Cardiac muscle cell (in vitro differentiated cells and primary cell): ENCODE measurements around the gene ZNF816. TPM values are rescaled to one million over a fixed set of nuclear protein-coding genes. Genes with fewer than 3 reads are reported as not detected.

Source experiments
- DNase-seq, 2 donors: peaks; one replicate each; pipeline versions ENCODE4 v3.0.0 to v3.0.0-alpha.2; 2010 to 2017; ENCODE audit warnings: low read depth in 1 of 2, low spot score in 1 of 2
- H3K27ac ChIP-seq: fragments of 200-600 bp; sonication (generic); 2 replicates; pipeline ENCODE4 v1.5.1; 2016
- H3K27me3 ChIP-seq: fragments of 200-600 bp; sonication (generic); 2 replicates; pipeline ENCODE4 v1.6.0; 2016; ENCODE audit warnings: control low read depth
- H3K36me3 ChIP-seq: fragments of 200-600 bp; sonication (generic); 2 replicates; pipeline ENCODE4 v1.5.1; 2016; ENCODE audit warnings: control low read depth
- H3K4me1 ChIP-seq: fragments of 200-600 bp; sonication (generic); 2 replicates; pipeline ENCODE4 v1.8.1; 2017; ENCODE audit warnings: low read depth, mild to moderate bottlenecking, mixed run types
- H3K4me3 ChIP-seq: fragments of 200-600 bp; sonication (generic); 2 replicates; pipeline ENCODE4 v1.5.1; 2016; ENCODE audit warnings: mild to moderate bottlenecking
- H3K9me3 ChIP-seq: fragments of 200-600 bp; sonication (generic); 2 replicates; pipeline ENCODE4 v1.5.1; 2017; ENCODE audit warnings: low read depth, mild to moderate bottlenecking, control low read depth
- polyA plus RNA-seq: library from polyadenylated mRNA; unstranded; fragments of >200 nt; fragmentation: Nextera tagmentation; extraction: Ambion mirVana; gene quantifications from 2 replicates; pipeline ENCODE4 v1.2.1, GENCODE V29; 2016
- total RNA-seq: library from RNA; depleted of rRNA; stranded (reverse); fragments of >200 nt; gene quantifications from 2 replicates; pipeline ENCODE4 v1.2.3, GENCODE V29; 2016
- TF ChIP-seq, protein P1 (sequence below): IDR thresholded peaks from 2 replicates; pipeline ENCODE4 v1.5.1; 2012; ENCODE audit warnings: low read depth, mild to moderate bottlenecking, low read length

Gene ZNF816
- total and polyA plus RNA-seq, 2 experiments from 2014 or later = 7.0 to 11.7 TPM

- no peak overlapping the region for H3K4me3 ChIP-seq
Observed at GRCh38 chr19:52959613-52960295, 2.9 kb downstream of the ZNF816 start.

DNA sequence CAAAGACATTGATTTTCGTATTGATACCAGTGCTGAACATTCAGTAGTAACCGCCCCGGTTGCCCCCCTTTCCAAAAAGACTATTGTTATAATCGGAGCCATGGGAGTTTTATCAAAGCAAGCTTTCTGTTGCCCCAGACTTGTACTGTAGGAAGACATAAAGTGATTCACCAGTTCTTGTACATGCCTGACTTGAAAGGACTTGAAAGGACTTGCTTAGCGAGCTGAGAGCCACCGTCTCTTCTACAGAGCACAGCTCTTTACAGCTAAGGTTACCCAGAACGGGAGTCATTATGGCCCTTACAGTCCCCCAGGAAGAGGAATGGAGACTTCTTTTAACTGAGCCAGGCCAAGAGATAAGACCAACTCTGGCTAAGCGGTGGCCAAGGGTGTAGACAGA lies 5.1 kb downstream of the ZNF816 start:
- DNase-seq = no peak
- TF ChIP-seq, protein P1, sequence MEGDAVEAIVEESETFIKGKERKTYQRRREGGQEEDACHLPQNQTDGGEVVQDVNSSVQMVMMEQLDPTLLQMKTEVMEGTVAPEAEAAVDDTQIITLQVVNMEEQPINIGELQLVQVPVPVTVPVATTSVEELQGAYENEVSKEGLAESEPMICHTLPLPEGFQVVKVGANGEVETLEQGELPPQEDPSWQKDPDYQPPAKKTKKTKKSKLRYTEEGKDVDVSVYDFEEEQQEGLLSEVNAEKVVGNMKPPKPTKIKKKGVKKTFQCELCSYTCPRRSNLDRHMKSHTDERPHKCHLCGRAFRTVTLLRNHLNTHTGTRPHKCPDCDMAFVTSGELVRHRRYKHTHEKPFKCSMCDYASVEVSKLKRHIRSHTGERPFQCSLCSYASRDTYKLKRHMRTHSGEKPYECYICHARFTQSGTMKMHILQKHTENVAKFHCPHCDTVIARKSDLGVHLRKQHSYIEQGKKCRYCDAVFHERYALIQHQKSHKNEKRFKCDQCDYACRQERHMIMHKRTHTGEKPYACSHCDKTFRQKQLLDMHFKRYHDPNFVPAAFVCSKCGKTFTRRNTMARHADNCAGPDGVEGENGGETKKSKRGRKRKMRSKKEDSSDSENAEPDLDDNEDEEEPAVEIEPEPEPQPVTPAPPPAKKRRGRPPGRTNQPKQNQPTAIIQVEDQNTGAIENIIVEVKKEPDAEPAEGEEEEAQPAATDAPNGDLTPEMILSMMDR = no peak
- H3K27me3 ChIP-seq = no peaks in the 10 kb centered on the region
- no peaks in the 10 kb centered on the region for H3K9me3 ChIP-seq
- peaks cover 13% of the 10 kb centered on the region for H3K36me3 ChIP-seq
- no peaks in the 10 kb centered on the region for H3K4me1 ChIP-seq
- H3K4me3 ChIP-seq = no peak overlapping the region
- no peak overlapping the region for H3K27ac ChIP-seq

More at GRCh38 chr19:52959613-52960295, 2.9 kb downstream of the ZNF816 start:
- H3K4me1 ChIP-seq = no peaks in the 10 kb centered on the region
- H3K27me3 ChIP-seq = no peaks in the 10 kb centered on the region
- H3K9me3 ChIP-seq = no peaks in the 10 kb centered on the region
- TF ChIP-seq, protein P1 = no peak
- H3K36me3 ChIP-seq = peaks cover 8% of the 10 kb centered on the region
- no peak overlapping the region for H3K27ac ChIP-seq
- no peak for DNase-seq

GRCh38 chr19:52956917-52957316 lies 5.8 kb downstream of the ZNF816 start:
- no peaks in the 10 kb centered on the region for H3K4me1 ChIP-seq
- TF ChIP-seq, protein P1 = no peak
- H3K27ac ChIP-seq = no peak overlapping the region
- no peaks in the 10 kb centered on the region for H3K9me3 ChIP-seq
- peaks cover 17% of the 10 kb centered on the region for H3K36me3 ChIP-seq
- no peaks in the 10 kb centered on the region for H3K27me3 ChIP-seq
- H3K4me3 ChIP-seq = no peak overlapping the region
- no peak for DNase-seq

DNA sequence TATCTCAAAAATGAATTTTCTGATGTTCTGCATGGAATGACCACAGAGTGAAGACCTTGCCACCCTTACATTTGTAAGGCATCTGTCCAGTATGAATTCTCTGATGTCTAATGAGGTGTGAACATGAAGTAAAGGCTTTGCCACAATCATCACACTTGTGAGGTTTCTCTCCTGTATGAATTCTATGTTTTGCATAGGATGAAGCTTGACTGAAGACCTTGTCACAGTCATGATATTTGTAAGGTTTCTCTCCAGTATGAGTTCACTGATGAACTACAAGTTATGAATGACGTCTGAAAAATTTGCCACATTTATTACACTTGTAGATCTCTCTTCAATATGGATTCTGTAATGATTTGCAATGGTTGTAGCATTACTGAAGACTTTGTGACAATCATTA lies 13.3 kb downstream of the ZNF816 start:
- H3K27me3 ChIP-seq = no peaks in the 10 kb centered on the region
- H3K4me1 ChIP-seq = no peaks in the 10 kb centered on the region
- peaks cover 26% of the 10 kb centered on the region for H3K36me3 ChIP-seq
- no peak overlapping the region for H3K27ac ChIP-seq
- no peak overlapping the region for H3K4me3 ChIP-seq
- H3K9me3 ChIP-seq = no peaks in the 10 kb centered on the region
- TF ChIP-seq, protein P1 = no peak
- DNase-seq = no peak

GRCh38 chr19:52948025-52948770 lies 14.5 kb downstream of the ZNF816 start:
- Histone ChIP-seq H3K4me1 (no peaks in the 10 kb centered on the region), H3K27me3 (no peaks in the 10 kb centered on the region), H3K4me3 (no peak overlapping the region), H3K27ac (no peak overlapping the region), H3K36me3 (peaks cover 26% of the 10 kb centered on the region), H3K9me3 (no peaks in the 10 kb centered on the region)
- DNase-seq = no peak
- TF ChIP-seq, protein P1 = no peak
